GM23338 (cell line): ENCODE measurements around the gene SH3RF2. TPM values are rescaled to one million over a fixed set of nuclear protein-coding genes. Genes with fewer than 3 reads are reported as not detected.

Experiments used
- ATAC-seq: fragments of 200-7000 bp; cut with Tn5 transposase; 3 replicates; pipeline ENCODE4 v1.9.1; 2020
- DNase-seq: peaks from one replicate; pipeline ENCODE4 v3.0.0-alpha.2; 2015; ENCODE audit warnings: low spot score
- H2AFZ ChIP-seq: fragments of 200-600 bp; sonication (generic); 2 replicates; pipeline ENCODE4 v1.8.0; 2016; ENCODE audit warnings: antibody characterized with exemption, mild to moderate bottlenecking, moderate library complexity
- H3F3A ChIP-seq: fragments of 200-600 bp; sonication (generic); replicated peaks from 2 replicates; pipeline ENCODE4 v1.8.0; 2017; ENCODE audit warnings: antibody characterized with exemption, mixed run types, low read depth
- H3K27ac ChIP-seq: fragments of 200-600 bp; sonication (generic); 2 replicates; pipeline ENCODE4 v1.6.1; 2016; ENCODE audit warnings: low read depth
- H3K27me3 ChIP-seq: fragments of 200-600 bp; sonication (generic); 2 replicates; pipeline ENCODE4 v1.8.0; 2016; ENCODE audit warnings: mild to moderate bottlenecking, mixed run types, moderate library complexity; ENCODE audit not compliant: insufficient read depth
- H3K36me3 ChIP-seq: fragments of 200-600 bp; sonication (generic); 2 replicates; pipeline ENCODE4 v1.8.0; 2016; ENCODE audit warnings: mild to moderate bottlenecking; ENCODE audit not compliant: insufficient read depth
- H3K4me1 ChIP-seq: fragments of 200-600 bp; sonication (generic); 2 replicates; pipeline ENCODE4 v1.8.0; 2016; ENCODE audit warnings: mild to moderate bottlenecking, moderate library complexity; ENCODE audit not compliant: insufficient read depth
- H3K4me2 ChIP-seq: fragments of 200-600 bp; sonication (generic); 2 replicates; pipeline ENCODE4 v1.7.1; 2017; ENCODE audit warnings: mixed run types
- H3K4me3 ChIP-seq: fragments of 200-600 bp; sonication (generic); 2 replicates; pipeline ENCODE4 v1.6.1; 2016; ENCODE audit warnings: mixed run types
- H3K79me2 ChIP-seq: fragments of 200-600 bp; sonication (generic); replicated peaks from 2 replicates; pipeline ENCODE4 v1.8.0; 2017; ENCODE audit warnings: mild to moderate bottlenecking; ENCODE audit not compliant: insufficient read depth
- H3K9me2 ChIP-seq: fragments of 200-600 bp; sonication (generic); 2 replicates; pipeline ENCODE4 v1.8.0; 2017; ENCODE audit not compliant: insufficient read depth
- H4K20me1 ChIP-seq: fragments of 200-600 bp; sonication (generic); replicated peaks from 2 replicates; pipeline ENCODE4 v1.8.0; 2017; ENCODE audit warnings: mild to moderate bottlenecking; ENCODE audit not compliant: insufficient read depth
- H3K27ac Mint-ChIP-seq: 2 replicates; pipeline ENCODE4 v1.8.0; 2020; ENCODE audit warnings: inconsistent platforms, mild to moderate bottlenecking, moderate library complexity, mixed read lengths
- H3K27me3 Mint-ChIP-seq: 3 replicates; pipeline ENCODE4 v1.8.0; 2022; ENCODE audit warnings: low read depth, mild to moderate bottlenecking, moderate library complexity, mixed read lengths, inconsistent platforms; ENCODE audit not compliant: insufficient read depth, poor library complexity
- H3K36me3 Mint-ChIP-seq: 3 replicates; pipeline ENCODE4 v1.8.0; 2021; ENCODE audit warnings: low read depth, mild to moderate bottlenecking, inconsistent platforms, moderate library complexity, mixed read lengths
- H3K4me1 Mint-ChIP-seq: 3 replicates; pipeline ENCODE4 v1.8.0; 2020; ENCODE audit warnings: mild to moderate bottlenecking, inconsistent platforms, mixed read lengths
- H3K4me3 Mint-ChIP-seq: 3 replicates; pipeline ENCODE4 v1.8.0; 2021; ENCODE audit warnings: moderate library complexity, mild to moderate bottlenecking, inconsistent platforms, mixed read lengths
- H3K9me3 Mint-ChIP-seq: 3 replicates; pipeline ENCODE4 v1.8.0; 2020; ENCODE audit warnings: moderate library complexity, mild to moderate bottlenecking, inconsistent platforms, mixed read lengths
- CREB1 ChIP-seq: fragments of 250-450 bp; sonication (Bioruptor Pico); IDR thresholded peaks from 2 replicates; pipeline ENCODE4 v1.5.0; 2020; ENCODE audit warnings: low read depth, mild to moderate bottlenecking, moderate library complexity
- EZH2 ChIP-seq: fragments of 200-600 bp; sonication (generic); IDR thresholded peaks from one replicate; pipeline ENCODE4 v1.8.0; 2017; ENCODE audit warnings: antibody characterized with exemption, mild to moderate bottlenecking, low read depth; ENCODE audit not compliant: unreplicated experiment
- EZH2phosphoT487 ChIP-seq: fragments of 200-600 bp; sonication (generic); IDR thresholded peaks from one replicate; pipeline ENCODE4 v1.8.1; 2018; ENCODE audit warnings: antibody characterized with exemption; ENCODE audit not compliant: unreplicated experiment
- JUNB ChIP-seq: IDR thresholded peaks from one replicate; pipeline ENCODE4 v1.6.1; 2016; ENCODE audit warnings: antibody characterized with exemption; ENCODE audit not compliant: unreplicated experiment
- NANOG ChIP-seq: IDR thresholded peaks from 2 replicates; pipeline ENCODE4 v1.6.1; 2016; ENCODE audit warnings: antibody characterized with exemption, borderline replicate concordance
- POLR2AphosphoS5 ChIP-seq: IDR thresholded peaks from 2 replicates; pipeline ENCODE4 v1.6.1; 2016; ENCODE audit warnings: antibody characterized with exemption, low read depth
- STAT1 ChIP-seq: IDR thresholded peaks from one replicate; pipeline ENCODE4 v1.6.1; 2016; ENCODE audit warnings: antibody characterized with exemption; ENCODE audit not compliant: unreplicated experiment
- ZNF114 ChIP-seq: fragments of 250-450 bp; sonication (Bioruptor Pico); IDR thresholded peaks from 2 replicates; pipeline ENCODE4 v1.5.0; 2020; ENCODE audit warnings: mild to moderate bottlenecking, moderate library complexity
- ZNF331 ChIP-seq: fragments of 250-450 bp; sonication (Bioruptor Pico); IDR thresholded peaks from 2 replicates; pipeline ENCODE4 v1.5.0; 2020; ENCODE audit warnings: low read depth, mild to moderate bottlenecking, moderate library complexity
- polyA plus RNA-seq: library from polyadenylated mRNA; unstranded; fragments of >200 nt; fragmentation: Nextera tagmentation; extraction: Ambion mirVana; gene quantifications from 2 replicates; pipeline ENCODE4 v1.2.1, GENCODE V29; 2016
- total RNA-seq: library from RNA; depleted of rRNA; stranded (reverse); fragments of >200 nt; shearing (Covaris generic); gene quantifications from 2 replicates; pipeline ENCODE4 v1.2.3, GENCODE V29; 2014
- TF ChIP-seq, protein P1 (sequence below): IDR thresholded peaks from 2 replicates; pipeline ENCODE4 v1.6.1; 2016; ENCODE audit warnings: antibody characterized with exemption
- TF ChIP-seq, protein P2 (sequence below): fragments of 250-450 bp; sonication (Bioruptor Pico); IDR thresholded peaks from 2 replicates; pipeline ENCODE4 v1.5.0; 2020; ENCODE audit warnings: mild to moderate bottlenecking, moderate library complexity
- TF ChIP-seq, protein P3 (sequence below): IDR thresholded peaks from one replicate; pipeline ENCODE4 v1.6.1; 2018; ENCODE audit warnings: antibody characterized with exemption; ENCODE audit not compliant: unreplicated experiment
- TF ChIP-seq, protein P4 (sequence below), 2 experiments: fragments of 200-600 bp in 1 of 2; sonication (generic) in 1 of 2; conservative IDR thresholded peaks; 2 replicates each; pipeline versions ENCODE4 v1.5.1 to v1.6.1; 2016 to 2017; ENCODE audit warnings: antibody characterized with exemption in 2 of 2, low read depth in 2 of 2, mild to moderate bottlenecking in 2 of 2, moderate library complexity in 1 of 2

SH3RF2 gene
- total and polyA plus RNA-seq, 2 experiments from 2014 or later: 1.7 to 2.4 TPM

DNA sequence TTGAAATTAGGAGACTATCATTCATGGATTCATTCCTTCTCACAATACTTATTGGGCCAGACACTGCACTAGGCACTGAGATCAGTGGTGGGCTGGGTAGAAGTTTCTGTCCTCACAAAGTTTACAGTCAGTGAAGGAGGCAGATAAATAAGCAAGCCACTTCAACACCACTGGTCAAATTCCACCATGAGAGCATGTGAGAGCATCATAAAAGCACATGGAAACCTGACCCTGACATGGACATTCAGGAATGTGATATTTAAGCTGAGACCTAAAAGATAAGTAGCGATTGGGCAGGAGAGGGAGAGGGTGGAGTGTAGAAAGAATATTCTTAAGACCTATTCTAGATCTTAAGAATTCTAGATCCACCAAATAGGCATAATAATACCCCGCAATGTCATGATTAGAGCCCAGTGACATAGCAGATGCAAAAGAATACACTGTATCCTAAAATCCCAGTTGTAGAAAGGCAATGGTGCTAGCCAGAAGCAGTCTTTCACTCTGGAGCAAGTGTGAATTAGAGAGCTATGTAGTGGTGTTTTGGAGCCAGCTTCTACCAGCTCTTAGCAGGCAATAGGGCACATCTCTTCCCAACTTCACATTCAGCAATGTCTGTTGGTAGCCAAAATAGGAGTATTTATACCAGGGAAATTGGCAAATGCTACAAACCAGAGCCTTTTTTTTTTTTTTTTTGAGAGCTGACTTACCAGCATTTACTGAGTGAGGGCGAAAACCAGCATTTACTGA lies 46.4 kb downstream of the SH3RF2 start:
- Histone ChIP-seq H3F3A (no peaks in the 10 kb centered on the region), H3K36me3 (no peaks in the 10 kb centered on the region), H3K9me2 (no peaks in the 10 kb centered on the region), H2AFZ (0 out of 2 replicates have a peak overlapping the region, but pooled peaks have one; percentile 23), H3K27me3 (no peaks in the 10 kb centered on the region), H3K27ac (no peak overlapping the region), H3K79me2 (no peaks in the 10 kb centered on the region), H3K4me1 (no peaks in the 10 kb centered on the region; the same call in 1 of the 2 replicates), H3K4me3 (no peak overlapping the region), H4K20me1 (no peaks in the 10 kb centered on the region), H3K4me2 (no peak overlapping the region)
- Mint-ChIP-seq H3K36me3 (no peaks in the 10 kb centered on the region), H3K4me1 (peaks cover 11% of the 10 kb centered on the region; the same call in 2 of the 3 replicates), H3K27ac (peak overlapping the region; percentile 38; the same call in 1 of the 2 replicates), H3K9me3 (no peaks in the 10 kb centered on the region), H3K27me3 (peaks cover 3% of the 10 kb centered on the region), H3K4me3 (no peak overlapping the region)
- TF ChIP-seq EZH2phosphoT487 (no peak), NANOG (no peak), JUNB (no peak), STAT1 (no peak), EZH2 (no peak), CREB1 (CRISPR knock-in tag) (no peak), ZNF114 (CRISPR knock-in tag) (no peak), ZNF331 (CRISPR knock-in tag) (no peak), POLR2AphosphoS5 (no peak)
- TF ChIP-seq, protein P1, sequence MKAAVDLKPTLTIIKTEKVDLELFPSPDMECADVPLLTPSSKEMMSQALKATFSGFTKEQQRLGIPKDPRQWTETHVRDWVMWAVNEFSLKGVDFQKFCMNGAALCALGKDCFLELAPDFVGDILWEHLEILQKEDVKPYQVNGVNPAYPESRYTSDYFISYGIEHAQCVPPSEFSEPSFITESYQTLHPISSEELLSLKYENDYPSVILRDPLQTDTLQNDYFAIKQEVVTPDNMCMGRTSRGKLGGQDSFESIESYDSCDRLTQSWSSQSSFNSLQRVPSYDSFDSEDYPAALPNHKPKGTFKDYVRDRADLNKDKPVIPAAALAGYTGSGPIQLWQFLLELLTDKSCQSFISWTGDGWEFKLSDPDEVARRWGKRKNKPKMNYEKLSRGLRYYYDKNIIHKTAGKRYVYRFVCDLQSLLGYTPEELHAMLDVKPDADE: no peak
- TF ChIP-seq, protein P2, sequence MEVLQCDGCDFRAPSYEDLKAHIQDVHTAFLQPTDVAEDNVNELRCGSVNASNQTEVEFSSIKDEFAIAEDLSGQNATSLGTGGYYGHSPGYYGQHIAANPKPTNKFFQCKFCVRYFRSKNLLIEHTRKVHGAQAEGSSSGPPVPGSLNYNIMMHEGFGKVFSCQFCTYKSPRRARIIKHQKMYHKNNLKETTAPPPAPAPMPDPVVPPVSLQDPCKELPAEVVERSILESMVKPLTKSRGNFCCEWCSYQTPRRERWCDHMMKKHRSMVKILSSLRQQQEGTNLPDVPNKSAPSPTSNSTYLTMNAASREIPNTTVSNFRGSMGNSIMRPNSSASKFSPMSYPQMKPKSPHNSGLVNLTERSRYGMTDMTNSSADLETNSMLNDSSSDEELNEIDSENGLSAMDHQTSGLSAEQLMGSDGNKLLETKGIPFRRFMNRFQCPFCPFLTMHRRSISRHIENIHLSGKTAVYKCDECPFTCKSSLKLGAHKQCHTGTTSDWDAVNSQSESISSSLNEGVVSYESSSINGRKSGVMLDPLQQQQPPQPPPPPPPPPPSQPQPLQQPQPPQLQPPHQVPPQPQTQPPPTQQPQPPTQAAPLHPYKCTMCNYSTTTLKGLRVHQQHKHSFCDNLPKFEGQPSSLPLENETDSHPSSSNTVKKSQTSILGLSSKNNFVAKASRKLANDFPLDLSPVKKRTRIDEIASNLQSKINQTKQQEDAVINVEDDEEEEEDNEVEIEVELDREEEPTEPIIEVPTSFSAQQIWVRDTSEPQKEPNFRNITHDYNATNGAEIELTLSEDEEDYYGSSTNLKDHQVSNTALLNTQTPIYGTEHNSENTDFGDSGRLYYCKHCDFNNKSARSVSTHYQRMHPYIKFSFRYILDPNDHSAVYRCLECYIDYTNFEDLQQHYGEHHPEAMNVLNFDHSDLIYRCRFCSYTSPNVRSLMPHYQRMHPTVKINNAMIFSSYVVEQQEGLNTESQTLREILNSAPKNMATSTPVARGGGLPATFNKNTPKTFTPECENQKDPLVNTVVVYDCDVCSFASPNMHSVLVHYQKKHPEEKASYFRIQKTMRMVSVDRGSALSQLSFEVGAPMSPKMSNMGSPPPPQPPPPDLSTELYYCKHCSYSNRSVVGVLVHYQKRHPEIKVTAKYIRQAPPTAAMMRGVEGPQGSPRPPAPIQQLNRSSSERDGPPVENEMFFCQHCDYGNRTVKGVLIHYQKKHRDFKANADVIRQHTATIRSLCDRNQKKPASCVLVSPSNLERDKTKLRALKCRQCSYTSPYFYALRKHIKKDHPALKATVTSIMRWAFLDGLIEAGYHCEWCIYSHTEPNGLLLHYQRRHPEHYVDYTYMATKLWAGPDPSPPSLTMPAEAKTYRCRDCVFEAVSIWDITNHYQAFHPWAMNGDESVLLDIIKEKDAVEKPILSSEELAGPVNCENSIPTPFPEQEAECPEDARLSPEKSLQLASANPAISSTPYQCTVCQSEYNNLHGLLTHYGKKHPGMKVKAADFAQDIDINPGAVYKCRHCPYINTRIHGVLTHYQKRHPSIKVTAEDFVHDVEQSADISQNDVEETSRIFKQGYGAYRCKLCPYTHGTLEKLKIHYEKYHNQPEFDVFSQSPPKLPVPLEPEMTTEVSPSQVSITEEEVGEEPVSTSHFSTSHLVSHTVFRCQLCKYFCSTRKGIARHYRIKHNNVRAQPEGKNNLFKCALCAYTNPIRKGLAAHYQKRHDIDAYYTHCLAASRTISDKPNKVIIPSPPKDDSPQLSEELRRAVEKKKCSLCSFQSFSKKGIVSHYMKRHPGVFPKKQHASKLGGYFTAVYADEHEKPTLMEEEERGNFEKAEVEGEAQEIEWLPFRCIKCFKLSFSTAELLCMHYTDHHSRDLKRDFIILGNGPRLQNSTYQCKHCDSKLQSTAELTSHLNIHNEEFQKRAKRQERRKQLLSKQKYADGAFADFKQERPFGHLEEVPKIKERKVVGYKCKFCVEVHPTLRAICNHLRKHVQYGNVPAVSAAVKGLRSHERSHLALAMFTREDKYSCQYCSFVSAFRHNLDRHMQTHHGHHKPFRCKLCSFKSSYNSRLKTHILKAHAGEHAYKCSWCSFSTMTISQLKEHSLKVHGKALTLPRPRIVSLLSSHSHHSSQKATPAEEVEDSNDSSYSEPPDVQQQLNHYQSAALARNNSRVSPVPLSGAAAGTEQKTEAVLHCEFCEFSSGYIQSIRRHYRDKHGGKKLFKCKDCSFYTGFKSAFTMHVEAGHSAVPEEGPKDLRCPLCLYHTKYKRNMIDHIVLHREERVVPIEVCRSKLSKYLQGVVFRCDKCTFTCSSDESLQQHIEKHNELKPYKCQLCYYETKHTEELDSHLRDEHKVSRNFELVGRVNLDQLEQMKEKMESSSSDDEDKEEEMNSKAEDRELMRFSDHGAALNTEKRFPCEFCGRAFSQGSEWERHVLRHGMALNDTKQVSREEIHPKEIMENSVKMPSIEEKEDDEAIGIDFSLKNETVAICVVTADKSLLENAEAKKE: no peak
- TF ChIP-seq, protein P3, sequence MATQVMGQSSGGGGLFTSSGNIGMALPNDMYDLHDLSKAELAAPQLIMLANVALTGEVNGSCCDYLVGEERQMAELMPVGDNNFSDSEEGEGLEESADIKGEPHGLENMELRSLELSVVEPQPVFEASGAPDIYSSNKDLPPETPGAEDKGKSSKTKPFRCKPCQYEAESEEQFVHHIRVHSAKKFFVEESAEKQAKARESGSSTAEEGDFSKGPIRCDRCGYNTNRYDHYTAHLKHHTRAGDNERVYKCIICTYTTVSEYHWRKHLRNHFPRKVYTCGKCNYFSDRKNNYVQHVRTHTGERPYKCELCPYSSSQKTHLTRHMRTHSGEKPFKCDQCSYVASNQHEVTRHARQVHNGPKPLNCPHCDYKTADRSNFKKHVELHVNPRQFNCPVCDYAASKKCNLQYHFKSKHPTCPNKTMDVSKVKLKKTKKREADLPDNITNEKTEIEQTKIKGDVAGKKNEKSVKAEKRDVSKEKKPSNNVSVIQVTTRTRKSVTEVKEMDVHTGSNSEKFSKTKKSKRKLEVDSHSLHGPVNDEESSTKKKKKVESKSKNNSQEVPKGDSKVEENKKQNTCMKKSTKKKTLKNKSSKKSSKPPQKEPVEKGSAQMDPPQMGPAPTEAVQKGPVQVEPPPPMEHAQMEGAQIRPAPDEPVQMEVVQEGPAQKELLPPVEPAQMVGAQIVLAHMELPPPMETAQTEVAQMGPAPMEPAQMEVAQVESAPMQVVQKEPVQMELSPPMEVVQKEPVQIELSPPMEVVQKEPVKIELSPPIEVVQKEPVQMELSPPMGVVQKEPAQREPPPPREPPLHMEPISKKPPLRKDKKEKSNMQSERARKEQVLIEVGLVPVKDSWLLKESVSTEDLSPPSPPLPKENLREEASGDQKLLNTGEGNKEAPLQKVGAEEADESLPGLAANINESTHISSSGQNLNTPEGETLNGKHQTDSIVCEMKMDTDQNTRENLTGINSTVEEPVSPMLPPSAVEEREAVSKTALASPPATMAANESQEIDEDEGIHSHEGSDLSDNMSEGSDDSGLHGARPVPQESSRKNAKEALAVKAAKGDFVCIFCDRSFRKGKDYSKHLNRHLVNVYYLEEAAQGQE: no peak
- TF ChIP-seq, protein P4, sequence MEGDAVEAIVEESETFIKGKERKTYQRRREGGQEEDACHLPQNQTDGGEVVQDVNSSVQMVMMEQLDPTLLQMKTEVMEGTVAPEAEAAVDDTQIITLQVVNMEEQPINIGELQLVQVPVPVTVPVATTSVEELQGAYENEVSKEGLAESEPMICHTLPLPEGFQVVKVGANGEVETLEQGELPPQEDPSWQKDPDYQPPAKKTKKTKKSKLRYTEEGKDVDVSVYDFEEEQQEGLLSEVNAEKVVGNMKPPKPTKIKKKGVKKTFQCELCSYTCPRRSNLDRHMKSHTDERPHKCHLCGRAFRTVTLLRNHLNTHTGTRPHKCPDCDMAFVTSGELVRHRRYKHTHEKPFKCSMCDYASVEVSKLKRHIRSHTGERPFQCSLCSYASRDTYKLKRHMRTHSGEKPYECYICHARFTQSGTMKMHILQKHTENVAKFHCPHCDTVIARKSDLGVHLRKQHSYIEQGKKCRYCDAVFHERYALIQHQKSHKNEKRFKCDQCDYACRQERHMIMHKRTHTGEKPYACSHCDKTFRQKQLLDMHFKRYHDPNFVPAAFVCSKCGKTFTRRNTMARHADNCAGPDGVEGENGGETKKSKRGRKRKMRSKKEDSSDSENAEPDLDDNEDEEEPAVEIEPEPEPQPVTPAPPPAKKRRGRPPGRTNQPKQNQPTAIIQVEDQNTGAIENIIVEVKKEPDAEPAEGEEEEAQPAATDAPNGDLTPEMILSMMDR (conservative IDR thresholded peaks at IDR 0.05; ENCODE audit: low read depth in 2 of 2): no peak
- DNase-seq (no peak), ATAC-seq (no peak)
